Astrocyte of the spinal cord (primary cell): ENCODE results near the gene NEK6.

ENCODE experiments used
- DNase-seq: peaks from one replicate; pipeline ENCODE4 v3.0.0; 2011; ENCODE audit warnings: low read depth, low spot score
- H3K4me3 ChIP-seq: 2 replicates; pipeline ENCODE4 v1.5.1; 2011; ENCODE audit warnings: low read depth, mild to moderate bottlenecking, low read length, moderate library complexity
- in situ Hi-C: cut with HindIII; loops from 2 replicates; pipeline ENCODE4 v1.10.0; 2017; ENCODE audit warnings: low sequenced_read_pairs
- TF ChIP-seq, protein P1 (sequence below): IDR thresholded peaks from 2 replicates; pipeline ENCODE4 v1.5.1; 2012; ENCODE audit warnings: low read depth, mild to moderate bottlenecking, low read length, inconsistent platforms

The NEK6 gene

DNA sequence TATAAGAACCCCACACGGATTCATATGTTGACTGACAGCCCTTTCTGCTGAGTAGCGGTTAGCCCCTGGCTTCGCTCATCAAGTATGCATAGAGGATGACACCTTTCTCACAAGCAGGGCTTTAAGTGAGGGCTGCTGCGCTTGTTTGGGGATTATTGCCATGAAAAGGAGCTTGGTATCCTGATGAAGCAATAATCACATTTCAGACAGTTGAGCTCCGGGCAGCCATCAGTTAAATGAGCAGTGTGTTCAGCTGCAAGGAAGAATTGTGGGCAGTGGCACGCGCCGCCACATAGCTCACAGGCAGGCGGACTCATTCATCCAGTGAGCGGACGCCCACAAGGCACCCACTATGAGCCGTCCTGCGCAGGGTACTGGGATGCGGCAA lies 77.6 kb downstream of the NEK6 start:
- H3K4me3 ChIP-seq, result no peak overlapping the region
- in situ Hi-C loops, result no loop called here

DNA sequence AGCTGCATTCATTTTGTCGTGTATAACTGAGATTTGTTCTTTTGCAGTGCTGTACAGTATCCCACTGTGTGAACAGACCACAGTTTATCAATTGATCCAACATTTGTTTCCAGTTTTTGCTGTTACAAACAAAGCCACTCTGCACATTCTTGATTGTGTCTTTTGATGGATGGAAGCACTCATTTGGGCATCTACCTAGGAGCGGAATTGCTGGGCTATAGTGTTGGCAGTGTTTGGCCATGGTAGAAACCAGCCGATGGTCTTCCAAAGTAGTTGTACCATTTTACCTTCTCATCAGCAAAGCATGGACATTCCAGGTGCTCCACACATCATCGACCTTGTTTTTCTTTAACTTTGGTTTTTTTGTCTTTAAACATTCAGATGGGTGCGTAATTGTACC lies 79.8 kb downstream of the NEK6 start:
- in situ Hi-C loops, result no loop called here
- H3K4me3 ChIP-seq, result no peak overlapping the region

More for the DNA sequence above, 77.6 kb downstream of the NEK6 start:
- TF ChIP-seq, protein P1, sequence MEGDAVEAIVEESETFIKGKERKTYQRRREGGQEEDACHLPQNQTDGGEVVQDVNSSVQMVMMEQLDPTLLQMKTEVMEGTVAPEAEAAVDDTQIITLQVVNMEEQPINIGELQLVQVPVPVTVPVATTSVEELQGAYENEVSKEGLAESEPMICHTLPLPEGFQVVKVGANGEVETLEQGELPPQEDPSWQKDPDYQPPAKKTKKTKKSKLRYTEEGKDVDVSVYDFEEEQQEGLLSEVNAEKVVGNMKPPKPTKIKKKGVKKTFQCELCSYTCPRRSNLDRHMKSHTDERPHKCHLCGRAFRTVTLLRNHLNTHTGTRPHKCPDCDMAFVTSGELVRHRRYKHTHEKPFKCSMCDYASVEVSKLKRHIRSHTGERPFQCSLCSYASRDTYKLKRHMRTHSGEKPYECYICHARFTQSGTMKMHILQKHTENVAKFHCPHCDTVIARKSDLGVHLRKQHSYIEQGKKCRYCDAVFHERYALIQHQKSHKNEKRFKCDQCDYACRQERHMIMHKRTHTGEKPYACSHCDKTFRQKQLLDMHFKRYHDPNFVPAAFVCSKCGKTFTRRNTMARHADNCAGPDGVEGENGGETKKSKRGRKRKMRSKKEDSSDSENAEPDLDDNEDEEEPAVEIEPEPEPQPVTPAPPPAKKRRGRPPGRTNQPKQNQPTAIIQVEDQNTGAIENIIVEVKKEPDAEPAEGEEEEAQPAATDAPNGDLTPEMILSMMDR, result no peak
- DNase-seq, result no peak

DNA sequence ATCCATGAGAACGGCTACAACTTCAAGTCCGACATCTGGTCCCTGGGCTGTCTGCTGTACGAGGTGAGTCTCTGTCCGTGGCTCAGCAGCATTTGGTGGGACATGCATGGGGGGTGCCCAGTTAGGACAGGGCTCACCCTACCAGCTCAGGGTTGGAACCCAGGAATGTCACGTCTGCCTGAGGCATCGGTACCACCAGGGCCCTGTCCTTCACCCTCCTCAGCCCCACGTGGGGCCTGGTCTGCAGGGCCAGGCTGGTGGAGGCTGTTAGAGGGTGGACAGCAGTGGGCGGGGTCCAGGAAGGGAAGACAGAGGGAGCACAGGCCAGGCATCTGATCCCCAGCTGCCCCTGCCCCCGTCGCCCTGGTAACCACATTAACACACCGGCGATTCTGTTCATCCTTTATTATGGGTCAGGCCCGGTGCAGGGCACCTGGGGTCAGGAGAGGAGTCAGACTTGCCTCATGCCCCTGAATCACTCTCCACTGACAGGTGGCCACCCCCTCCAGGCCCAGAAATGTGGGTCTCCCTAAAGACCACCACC lies 81.9 kb downstream of the NEK6 start:
- H3K4me3 ChIP-seq, result no peak overlapping the region
- no peak for DNase-seq
- in situ Hi-C loops, result no loop called here
- TF ChIP-seq, protein P1, result no peak

More for the DNA sequence above, 79.8 kb downstream of the NEK6 start:
- TF ChIP-seq, protein P1, result no peak
- DNase-seq, result no peak

DNA sequence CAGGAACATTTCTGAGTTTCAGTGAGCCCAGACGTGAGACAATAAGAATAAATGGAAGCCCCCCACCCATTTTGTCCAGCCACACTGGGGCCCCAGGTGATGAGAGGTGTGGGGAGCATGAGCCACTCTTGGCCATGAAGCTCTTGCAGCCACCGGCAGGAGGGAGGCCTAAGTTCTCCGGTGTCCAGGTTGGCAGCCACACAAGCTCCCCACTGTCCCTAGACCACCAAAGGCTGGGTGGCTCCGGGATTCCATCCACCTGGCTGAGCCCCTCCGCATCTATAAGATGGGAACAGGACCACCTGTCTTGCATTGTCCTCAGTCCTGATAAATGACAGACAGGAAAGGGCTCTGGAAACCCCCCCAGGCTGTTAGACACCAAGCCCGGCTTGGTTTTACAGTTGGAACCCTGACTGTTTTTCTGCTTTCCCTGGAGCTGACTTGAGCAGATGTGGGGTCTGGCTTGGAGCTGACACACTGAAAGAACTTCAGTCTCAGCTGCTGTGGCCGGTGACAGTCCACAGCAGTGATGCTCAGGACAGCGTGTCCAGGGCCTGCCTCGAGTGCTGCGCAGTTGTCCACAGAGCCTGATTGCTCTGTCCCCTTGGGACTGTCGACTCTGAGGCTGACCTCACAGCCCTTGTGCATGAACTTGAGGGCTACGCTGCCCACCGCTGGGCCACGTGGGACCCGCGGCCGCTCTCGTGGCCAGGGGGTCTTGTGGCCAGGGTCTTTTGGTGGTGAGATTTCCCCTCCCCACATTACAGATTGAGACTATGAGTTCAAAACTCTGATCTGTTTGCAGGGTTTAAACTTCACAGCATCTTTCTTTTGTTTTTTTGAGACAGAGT lies 82.7 kb downstream of the NEK6 start:
- DNase-seq, result no peak
- in situ Hi-C loops, result no loop called here
- no peak overlapping the region for H3K4me3 ChIP-seq
- TF ChIP-seq, protein P1, result no peak

DNA sequence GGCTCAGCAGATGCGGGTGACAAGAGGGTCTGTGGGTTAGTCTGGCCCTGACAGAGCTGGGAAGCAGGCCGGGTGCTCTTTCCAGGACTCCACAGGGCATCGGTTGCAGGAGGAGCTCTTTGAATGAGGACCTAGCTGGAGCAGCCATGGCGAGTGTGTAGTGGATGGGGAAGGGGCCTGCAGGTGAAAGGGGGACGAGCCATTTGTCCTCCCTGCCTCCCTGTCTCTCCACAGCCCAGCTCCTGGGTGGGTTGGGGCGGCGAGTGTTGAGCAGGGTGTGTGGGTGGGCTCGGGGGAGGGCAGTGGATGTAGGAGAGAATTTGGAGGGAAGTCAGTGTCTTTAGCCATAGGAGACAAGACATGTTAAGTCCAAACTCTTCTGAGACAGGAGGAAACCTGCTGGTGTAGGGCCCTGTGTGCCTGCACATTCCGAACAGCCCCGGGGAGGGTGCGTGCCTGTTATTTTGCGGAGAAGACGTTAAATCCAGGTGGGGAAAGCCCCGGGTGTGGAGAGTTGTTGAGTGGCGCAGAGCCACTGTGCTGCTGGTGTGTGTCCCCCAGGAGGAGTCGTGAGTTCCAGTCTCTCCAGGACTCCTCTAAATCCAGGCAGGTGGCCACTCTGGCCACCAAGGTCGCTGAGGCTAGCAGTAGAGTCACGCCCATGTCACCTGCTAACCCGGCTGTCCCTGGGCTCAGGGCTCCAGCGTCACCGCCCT lies 83.9 kb downstream of the NEK6 start:
- H3K4me3 ChIP-seq, result no peak overlapping the region
- TF ChIP-seq, protein P1, result no peak
- in situ Hi-C loops, result no loop called here
- DNase-seq, result no peak

DNA sequence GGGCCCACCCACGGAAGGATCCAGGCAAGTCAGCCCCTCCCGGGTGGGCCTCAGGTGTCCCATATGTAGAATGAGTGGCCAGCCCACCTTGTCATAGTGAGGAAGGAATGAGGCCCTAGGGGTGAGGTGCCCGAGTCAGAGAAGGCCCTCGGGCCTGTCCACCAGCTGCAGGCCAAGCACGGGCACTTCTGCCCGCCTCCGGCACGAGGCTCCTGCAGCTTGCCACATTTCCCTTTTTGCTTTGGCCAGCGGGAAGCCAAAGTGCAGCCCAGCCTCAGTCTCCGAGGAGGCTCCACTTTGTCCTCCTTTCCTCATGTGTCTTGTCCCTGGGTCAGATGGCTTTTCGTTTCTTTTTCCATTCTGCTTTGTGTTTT lies 84.6 kb downstream of the NEK6 start:
- H3K4me3 ChIP-seq, result no peak overlapping the region
- TF ChIP-seq, protein P1, result no peak
- in situ Hi-C loops, result no loop called here
- no peak for DNase-seq
